ENCODE data around the gene ABI3BP.

ABI3BP gene

GRCh38 chr3:100781301-100781700, 211.9 kb downstream of the ABI3BP start:
- no peaks in the 10 kb centered on the region; the same call in 1 of the 2 replicates for H3K9me3 ChIP-seq (ENCODE audit: low read length)
- no peak overlapping the region for H3K27ac ChIP-seq (ENCODE audit: low read depth, low read length, poor library complexity, severe bottlenecking)
- TF ChIP-seq EZH2 (IDR thresholded peaks at IDR 0.05; ENCODE audit: borderline replicate concordance, low read length) (no peak), CTCF (IDR thresholded peaks at IDR 0.05; ENCODE audit: low read length) (no peak)
- no peaks in the 10 kb centered on the region for H3K4me1 ChIP-seq (ENCODE audit: insufficient read depth, low read length, severe bottlenecking)
- no peaks in the 10 kb centered on the region for H3F3A ChIP-seq (ENCODE audit: insufficient read depth, low read length)
- H3K9ac ChIP-seq (ENCODE audit: low read length) = no peak overlapping the region
- H3K9me2 ChIP-seq (ENCODE audit: low read depth, low read length) = no peaks in the 10 kb centered on the region
- H2AFZ ChIP-seq (ENCODE audit: low read length) = no peak overlapping the region
- H3K36me3 ChIP-seq (ENCODE audit: insufficient read depth, low read length) = no peaks in the 10 kb centered on the region
- no peak overlapping the region for H3K4me3 ChIP-seq (ENCODE audit: low read depth, low read length, poor library complexity, severe bottlenecking)
- no peaks in the 10 kb centered on the region for H3K79me2 ChIP-seq (ENCODE audit: insufficient read depth, low read length)
- H4K20me1 ChIP-seq (ENCODE audit: insufficient read depth, low read length) = no peaks in the 10 kb centered on the region
- no peaks in the 10 kb centered on the region for H3K27me3 ChIP-seq (ENCODE audit: insufficient read depth, low read length)
- H3K4me2 ChIP-seq (ENCODE audit: low read length) = no peak overlapping the region

- no peak overlapping the region for H3K4me3 ChIP-seq (ENCODE audit: low read depth, low read length, poor library complexity, severe bottlenecking)
- H3K27me3 ChIP-seq (ENCODE audit: insufficient read depth, low read length) = no peaks in the 10 kb centered on the region
- H3K9me2 ChIP-seq (ENCODE audit: low read depth, low read length) = no peaks in the 10 kb centered on the region
- H3K9me3 ChIP-seq (ENCODE audit: low read length) = no peaks in the 10 kb centered on the region
- H3K9ac ChIP-seq (ENCODE audit: low read length) = no peak overlapping the region
- no peaks in the 10 kb centered on the region for H3F3A ChIP-seq (ENCODE audit: insufficient read depth, low read length)
- no peaks in the 10 kb centered on the region for H3K79me2 ChIP-seq (ENCODE audit: insufficient read depth, low read length)
- H3K4me2 ChIP-seq (ENCODE audit: low read length) = no peak overlapping the region
- H3K4me1 ChIP-seq (ENCODE audit: insufficient read depth, low read length, severe bottlenecking) = no peaks in the 10 kb centered on the region
- H3K36me3 ChIP-seq (ENCODE audit: insufficient read depth, low read length) = no peaks in the 10 kb centered on the region
- H3K27ac ChIP-seq (ENCODE audit: low read depth, low read length, poor library complexity, severe bottlenecking) = no peak overlapping the region
- H4K20me1 ChIP-seq (ENCODE audit: insufficient read depth, low read length) = no peaks in the 10 kb centered on the region
- H2AFZ ChIP-seq (ENCODE audit: low read length) = no peak overlapping the region
- TF ChIP-seq CTCF (IDR thresholded peaks at IDR 0.05; ENCODE audit: low read length) = no peak
Observed at GRCh38 chr3:100780071-100780622, 213.1 kb downstream of the ABI3BP start.

- no peak overlapping the region for H3K4me3 ChIP-seq (ENCODE audit: low read depth, low read length, poor library complexity, severe bottlenecking)
- H3K9me2 ChIP-seq (ENCODE audit: low read depth, low read length) = no peaks in the 10 kb centered on the region
- TF ChIP-seq EZH2 (IDR thresholded peaks at IDR 0.05; ENCODE audit: borderline replicate concordance, low read length) (no peak), CTCF (IDR thresholded peaks at IDR 0.05; ENCODE audit: low read length) (no peak)
- H3K27ac ChIP-seq (ENCODE audit: low read depth, low read length, poor library complexity, severe bottlenecking) = no peak overlapping the region
- H2AFZ ChIP-seq (ENCODE audit: low read length) = no peak overlapping the region
- no peak overlapping the region for H3K9ac ChIP-seq (ENCODE audit: low read length)
- no peaks in the 10 kb centered on the region for H3K9me3 ChIP-seq (ENCODE audit: low read length)
- H3K36me3 ChIP-seq (ENCODE audit: insufficient read depth, low read length) = no peaks in the 10 kb centered on the region
- no peaks in the 10 kb centered on the region for H3K79me2 ChIP-seq (ENCODE audit: insufficient read depth, low read length)
- H3F3A ChIP-seq (ENCODE audit: insufficient read depth, low read length) = no peaks in the 10 kb centered on the region
- no peaks in the 10 kb centered on the region for H3K4me1 ChIP-seq (ENCODE audit: insufficient read depth, low read length, severe bottlenecking)
- H4K20me1 ChIP-seq (ENCODE audit: insufficient read depth, low read length) = no peaks in the 10 kb centered on the region
- H3K4me2 ChIP-seq (ENCODE audit: low read length) = no peak overlapping the region
- no peaks in the 10 kb centered on the region for H3K27me3 ChIP-seq (ENCODE audit: insufficient read depth, low read length)
Observed at GRCh38 chr3:100779480-100779879, 213.7 kb downstream of the ABI3BP start.

All from OCI-LY1 (cell line).